PC-3 (cell line): ENCODE measurements around the gene UBE2QL1. TPM values are rescaled to one million over a fixed set of nuclear protein-coding genes. Genes with fewer than 3 reads are reported as not detected.

Source experiments
- ATAC-seq: fragments of 200-7000 bp; cut with Tn5 transposase; 2 replicates; pipeline ENCODE4 v1.9.1; 2020; ENCODE audit warnings: mild to moderate bottlenecking, moderate library complexity
- BruUV-seq: library from RNA; stranded (reverse); fragments of 400-500 nt; replicated peaks from 2 replicates; lab custom pipeline; 2021; lab: Mats Ljungman, UMichigan
- CTCF ChIA-PET: fragments of 300-600 bp; sonication (Branson Sonifier 250); formaldehyde crosslinking; loops from one replicate; lab custom pipeline; 2022; ENCODE audit warnings: antibody characterized with exemption; lab: Charles Lee
- POLR2A ChIA-PET: fragments of 300-600 bp; sonication (Branson Sonifier 250); formaldehyde crosslinking; loops from one replicate; lab custom pipeline; 2022; ENCODE audit warnings: antibody characterized with exemption; ENCODE audit not compliant: unreplicated experiment; lab: Charles Lee
- DNase-seq: peaks from one replicate; pipeline ENCODE4 v3.0.0-alpha.2; 2015
- H2AFZ ChIP-seq: fragments of 300-600 bp; sonication (generic); 2 replicates; pipeline ENCODE4 v1.6.0; 2016; ENCODE audit warnings: antibody characterized with exemption, low read length
- H3F3A ChIP-seq: fragments of 300-600 bp; sonication (generic); one replicate; pipeline ENCODE4 v1.6.0; 2017; ENCODE audit warnings: antibody characterized with exemption, low read length, control low read depth, mild to moderate bottlenecking; ENCODE audit not compliant: unreplicated experiment
- H3K27ac ChIP-seq: fragments of 300-600 bp; sonication (generic); 2 replicates; pipeline ENCODE4 v1.5.1; 2016; ENCODE audit warnings: mild to moderate bottlenecking, low read length
- H3K27me3 ChIP-seq: fragments of 300-600 bp; sonication (generic); 2 replicates; pipeline ENCODE4 v1.6.1; 2016; ENCODE audit warnings: low read length, mixed read lengths
- H3K36me3 ChIP-seq: fragments of 300-600 bp; sonication (generic); 2 replicates; pipeline ENCODE4 v1.6.1; 2016; ENCODE audit warnings: low read depth, mixed run types, low read length, mixed read lengths
- H3K4me1 ChIP-seq: fragments of 300-600 bp; sonication (generic); 2 replicates; pipeline ENCODE4 v1.5.1; 2016; ENCODE audit warnings: low read length; ENCODE audit not compliant: insufficient read depth
- H3K4me2 ChIP-seq: fragments of 300-600 bp; sonication (generic); 2 replicates; pipeline ENCODE4 v1.6.0; 2016; ENCODE audit warnings: low read length
- H3K4me3 ChIP-seq: fragments of 300-600 bp; sonication (generic); 2 replicates; pipeline ENCODE4 v1.5.1; 2016; ENCODE audit warnings: mild to moderate bottlenecking, low read length, mixed read lengths
- H3K79me2 ChIP-seq: fragments of 300-600 bp; sonication (generic); 2 replicates; pipeline ENCODE4 v1.6.1; 2017; ENCODE audit warnings: low read length, mixed read lengths
- H3K9ac ChIP-seq: fragments of 300-600 bp; sonication (generic); 2 replicates; pipeline ENCODE4 v1.6.0; 2016; ENCODE audit warnings: mild to moderate bottlenecking, low read length
- H3K9me2 ChIP-seq: fragments of 300-600 bp; sonication (generic); replicated peaks from 2 replicates; pipeline ENCODE4 v1.6.1; 2016; ENCODE audit warnings: mixed run types, low read length, mixed read lengths
- H3K9me3 ChIP-seq: fragments of 300-600 bp; sonication (generic); 2 replicates; pipeline ENCODE4 v1.6.1; 2016; ENCODE audit warnings: low read length, mixed read lengths
- H4K20me1 ChIP-seq: fragments of 300-600 bp; sonication (generic); 2 replicates; pipeline ENCODE4 v1.6.1; 2016; ENCODE audit warnings: low read length, mixed read lengths
- CTCF ChIP-seq: fragments of 300-600 bp; sonication (generic); conservative IDR thresholded peaks from 2 replicates; pipeline ENCODE4 v1.5.1; 2017; ENCODE audit warnings: antibody characterized with exemption, low read depth, mild to moderate bottlenecking, low read length
- EZH2 ChIP-seq: fragments of 300-600 bp; sonication (generic); IDR thresholded peaks from one replicate; pipeline ENCODE4 v1.6.1; 2017; ENCODE audit warnings: antibody characterized with exemption, mild to moderate bottlenecking, low read length; ENCODE audit not compliant: unreplicated experiment
- EZH2phosphoT487 ChIP-seq: fragments of 300-600 bp; sonication (generic); IDR thresholded peaks from 2 replicates; pipeline ENCODE4 v1.6.1; 2018; ENCODE audit warnings: mild to moderate bottlenecking, antibody characterized with exemption, low read length, borderline replicate concordance
- intact Hi-C: fragments of 100-400 bp; cut with micrococcal nuclease; formaldehyde crosslinking; loops from 2 replicates; pipeline ENCODE4 v1.9.0; 2023
- total RNA-seq: library from RNA; depleted of rRNA; stranded (reverse); fragments of >200 nt; gene quantifications from 2 replicates; pipeline ENCODE4 v1.2.3, GENCODE V29; 2014

UBE2QL1 gene
- total RNA-seq, 1 experiment from 2014 or later, result 8.8 TPM

GRCh38 chr5:6469836-6470235 is 21.2 kb downstream of the UBE2QL1 start:
- H3K9me2 ChIP-seq, result no peaks in the 10 kb centered on the region

GRCh38 chr5:6470672-6471071 is 22.0 kb downstream of the UBE2QL1 start:
- H3F3A ChIP-seq, result no peaks in the 10 kb centered on the region
- H3K4me2 ChIP-seq, result no peak overlapping the region
- H4K20me1 ChIP-seq, result no peaks in the 10 kb centered on the region
- no peak overlapping the region for H3K4me3 ChIP-seq
- no peaks in the 10 kb centered on the region for H3K36me3 ChIP-seq
- ATAC-seq (no peak), DNase-seq (no peak)
- BruUV-seq, result no TSS peak
- no peak for TF ChIP-seq EZH2phosphoT487
- no peak for TF ChIP-seq EZH2
- no peak for TF ChIP-seq CTCF
- no peaks in the 10 kb centered on the region for H3K79me2 ChIP-seq
- H2AFZ ChIP-seq, result no peak overlapping the region
- POLR2A ChIA-PET, result no interaction called here
- no peak overlapping the region for H3K9ac ChIP-seq
- intact Hi-C loops, result no loop called here
- H3K27me3 ChIP-seq, result no peaks in the 10 kb centered on the region
- CTCF ChIA-PET, result no interaction called here
- peaks cover 17% of the 10 kb centered on the region for H3K4me1 ChIP-seq
- no peaks in the 10 kb centered on the region for H3K9me2 ChIP-seq
- H3K9me3 ChIP-seq, result no peaks in the 10 kb centered on the region
- H3K27ac ChIP-seq, result no peak overlapping the region

More at GRCh38 chr5:6469836-6470235, 21.2 kb downstream of the UBE2QL1 start:
- ATAC-seq (no peak), DNase-seq (no peak)
- no peaks in the 10 kb centered on the region for H3K36me3 ChIP-seq
- no peak overlapping the region for H3K4me3 ChIP-seq
- H3F3A ChIP-seq, result no peaks in the 10 kb centered on the region
- H3K9ac ChIP-seq, result no peak overlapping the region
- ChIA-PET POLR2A (no interaction called here), CTCF (no interaction called here)
- no TSS peak for BruUV-seq
- H3K79me2 ChIP-seq, result no peaks in the 10 kb centered on the region
- no peaks in the 10 kb centered on the region for H3K9me3 ChIP-seq
- no peak overlapping the region for H3K4me2 ChIP-seq
- H3K27ac ChIP-seq, result no peak overlapping the region
- TF ChIP-seq EZH2, result no peak
- no peaks in the 10 kb centered on the region for H3K27me3 ChIP-seq
- intact Hi-C loops, result no loop called here
- no peaks in the 10 kb centered on the region for H4K20me1 ChIP-seq
- peaks cover 16% of the 10 kb centered on the region for H3K4me1 ChIP-seq
- no peak overlapping the region for H2AFZ ChIP-seq

GRCh38 chr5:6471252-6471651 is 22.6 kb downstream of the UBE2QL1 start:
- ChIA-PET POLR2A (no interaction called here), CTCF (no interaction called here)
- BruUV-seq, result no TSS peak
- Histone ChIP-seq H2AFZ (no peak overlapping the region), H3K36me3 (no peaks in the 10 kb centered on the region), H3K9ac (no peak overlapping the region), H3K4me3 (no peak overlapping the region), H3K27ac (no peak overlapping the region), H4K20me1 (no peaks in the 10 kb centered on the region), H3F3A (no peaks in the 10 kb centered on the region), H3K9me2 (no peaks in the 10 kb centered on the region), H3K27me3 (no peaks in the 10 kb centered on the region), H3K79me2 (no peaks in the 10 kb centered on the region), H3K9me3 (no peaks in the 10 kb centered on the region), H3K4me1 (peaks cover 23% of the 10 kb centered on the region), H3K4me2 (no peak overlapping the region)
- DNase-seq, result no peak
- ATAC-seq, result no peak
- intact Hi-C loops, result no loop called here
- TF ChIP-seq EZH2, result no peak
- TF ChIP-seq EZH2phosphoT487, result no peak
- no peak for TF ChIP-seq CTCF
